GM06990 (cell line): Measurements from ENCODE around the gene HDAC6.

Experiments used
- DNase-seq: peaks from one replicate; pipeline ENCODE4 v3.0.0-alpha.2; 2011; ENCODE audit not compliant: insufficient read length; ENCODE audit errors: extremely low read depth
- H3K27me3 ChIP-seq: replicated peaks from 2 replicates; pipeline ENCODE4 v1.6.0; 2011; ENCODE audit warnings: low read length; ENCODE audit not compliant: control insufficient read depth, insufficient read depth
- H3K36me3 ChIP-seq: 2 replicates; pipeline ENCODE4 v1.5.1; 2011; ENCODE audit warnings: low read length; ENCODE audit not compliant: control insufficient read depth, insufficient read depth
- H3K4me3 ChIP-seq: replicated peaks from 2 replicates; pipeline ENCODE4 v1.5.1; 2011; ENCODE audit warnings: low read depth, mild to moderate bottlenecking, control low read depth, low read length
- TF ChIP-seq, protein P1 (sequence below): IDR thresholded peaks from 2 replicates; pipeline ENCODE4 v1.5.1; 2011; ENCODE audit warnings: low read length, control low read depth, mild to moderate bottlenecking, inconsistent platforms; ENCODE audit not compliant: insufficient read depth, poor library complexity, severe bottlenecking

The HDAC6 gene

GRCh38 chrX:48829016-48829735 lies 27.3 kb downstream of the HDAC6 start:
- no peaks in the 10 kb centered on the region for H3K27me3 ChIP-seq
- H3K36me3 ChIP-seq: no peaks in the 10 kb centered on the region
- TF ChIP-seq, protein P1, sequence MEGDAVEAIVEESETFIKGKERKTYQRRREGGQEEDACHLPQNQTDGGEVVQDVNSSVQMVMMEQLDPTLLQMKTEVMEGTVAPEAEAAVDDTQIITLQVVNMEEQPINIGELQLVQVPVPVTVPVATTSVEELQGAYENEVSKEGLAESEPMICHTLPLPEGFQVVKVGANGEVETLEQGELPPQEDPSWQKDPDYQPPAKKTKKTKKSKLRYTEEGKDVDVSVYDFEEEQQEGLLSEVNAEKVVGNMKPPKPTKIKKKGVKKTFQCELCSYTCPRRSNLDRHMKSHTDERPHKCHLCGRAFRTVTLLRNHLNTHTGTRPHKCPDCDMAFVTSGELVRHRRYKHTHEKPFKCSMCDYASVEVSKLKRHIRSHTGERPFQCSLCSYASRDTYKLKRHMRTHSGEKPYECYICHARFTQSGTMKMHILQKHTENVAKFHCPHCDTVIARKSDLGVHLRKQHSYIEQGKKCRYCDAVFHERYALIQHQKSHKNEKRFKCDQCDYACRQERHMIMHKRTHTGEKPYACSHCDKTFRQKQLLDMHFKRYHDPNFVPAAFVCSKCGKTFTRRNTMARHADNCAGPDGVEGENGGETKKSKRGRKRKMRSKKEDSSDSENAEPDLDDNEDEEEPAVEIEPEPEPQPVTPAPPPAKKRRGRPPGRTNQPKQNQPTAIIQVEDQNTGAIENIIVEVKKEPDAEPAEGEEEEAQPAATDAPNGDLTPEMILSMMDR: no peak
- no peak for DNase-seq
- no peak overlapping the region for H3K4me3 ChIP-seq

GRCh38 chrX:48831136-48831908 lies 29.5 kb downstream of the HDAC6 start:
- DNase-seq: no peak
- TF ChIP-seq, protein P1: no peak
- Histone ChIP-seq H3K4me3 (no peak overlapping the region), H3K36me3 (no peaks in the 10 kb centered on the region), H3K27me3 (no peaks in the 10 kb centered on the region)

DNA sequence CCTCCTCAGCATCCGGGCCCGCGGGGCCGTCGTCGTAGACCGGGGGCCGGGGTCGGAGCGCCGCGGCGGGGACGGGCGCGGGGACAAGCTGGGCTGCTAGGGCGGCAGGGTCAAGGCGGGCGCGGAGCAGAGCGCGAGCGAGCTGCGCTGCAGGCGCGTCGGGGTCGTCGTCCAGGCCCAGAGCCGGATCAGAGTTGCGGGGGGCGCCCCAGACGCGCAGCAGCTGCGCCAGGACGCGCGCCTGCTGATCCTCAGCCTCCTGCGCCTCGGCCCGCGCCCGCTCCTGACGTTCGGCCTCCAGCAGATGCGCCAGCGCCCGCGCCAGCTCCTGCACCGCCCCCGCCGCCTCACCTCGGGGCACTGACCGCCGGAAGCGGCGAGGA lies 30.0 kb downstream of the HDAC6 start:
- Histone ChIP-seq H3K4me3 (no peak overlapping the region), H3K36me3 (no peaks in the 10 kb centered on the region), H3K27me3 (no peaks in the 10 kb centered on the region)
- no peak for DNase-seq
- TF ChIP-seq, protein P1: no peak

GRCh38 chrX:48833542-48834138 lies 31.8 kb downstream of the HDAC6 start:
- H3K4me3 ChIP-seq: no peak overlapping the region
- DNase-seq: no peak

DNA sequence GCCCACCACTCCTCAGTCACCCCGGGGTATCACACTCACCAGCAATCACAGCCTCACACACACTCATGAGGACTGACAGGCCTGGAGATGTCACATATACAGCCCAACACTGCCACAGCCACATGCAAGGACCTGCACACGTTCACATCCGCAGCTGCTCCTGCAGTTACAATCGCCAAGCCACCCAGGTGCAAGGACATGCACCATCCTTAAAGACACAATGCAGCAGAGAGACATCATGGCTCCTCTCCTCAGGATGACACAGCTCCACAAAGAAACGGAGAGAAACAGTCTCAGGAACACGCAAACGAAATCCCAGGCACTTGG lies 32.5 kb downstream of the HDAC6 start:
- no peak for DNase-seq
- Histone ChIP-seq H3K4me3 (no peak overlapping the region), H3K36me3 (no peaks in the 10 kb centered on the region), H3K27me3 (no peaks in the 10 kb centered on the region)
- TF ChIP-seq, protein P1: no peak

More at GRCh38 chrX:48833542-48834138, 31.8 kb downstream of the HDAC6 start:
- Histone ChIP-seq H3K27me3 (no peaks in the 10 kb centered on the region), H3K36me3 (no peaks in the 10 kb centered on the region)
- TF ChIP-seq, protein P1: no peak
